HepG2 (cell line): Measurements from ENCODE around the gene TTC16. TPM values are rescaled to one million over a fixed set of nuclear protein-coding genes. Genes with fewer than 3 reads are reported as not detected.

Experiments
- ATAC-seq: fragments of 200-7000 bp; cut with Tn5 transposase; 3 replicates; pipeline ENCODE4 v1.9.1; 2020; ENCODE audit warnings: mild to moderate bottlenecking, moderate library complexity
- BruUV-seq: library from RNA; stranded (reverse); fragments of 400-500 nt; replicated peaks from 2 replicates; lab custom pipeline; 2021; lab: Mats Ljungman, UMichigan
- CTCF ChIA-PET: fragments of 300-600 bp; formaldehyde crosslinking; extraction: SDS; loops from one replicate; lab custom pipeline; 2021; ENCODE audit warnings: low total read pairs, inconsistent platforms, low intra/inter-chr PET ratio; lab: Yijun Ruan, JAX
- POLR2A ChIA-PET: fragments of 350-600 bp; sonication (Branson Sonifier 250); formaldehyde crosslinking; loops from one replicate; lab custom pipeline; 2020; ENCODE audit warnings: antibody characterized with exemption, inconsistent platforms; lab: Yijun Ruan, JAX
- DNase-seq: peaks from one replicate; pipeline ENCODE4 v3.0.0-alpha.2; 2015; ENCODE audit warnings: low spot score
- FAIRE-seq: peaks from 3 replicates; lab custom pipeline; 2011; peaks lifted over from hg19 to GRCh38; lab: Jason Lieb, UNC
- H2AFZ ChIP-seq: one replicate; pipeline ENCODE4 v1.6.1; 2011; ENCODE audit warnings: low read length, inconsistent platforms
- H3K27ac ChIP-seq: fragments of 300-600 bp; 3 replicates; pipeline ENCODE4 v1.8.0; 2011; ENCODE audit warnings: mixed run types, mild to moderate bottlenecking, mixed read lengths, low read length, inconsistent platforms; ENCODE audit not compliant: insufficient read depth; ENCODE audit errors: extremely low read length
- H3K27me3 ChIP-seq, 2 experiments: fragments of 200-600 bp in 1 of 2; 2 replicates in 1 of 2; 3 replicates in 1 of 2; pipeline versions ENCODE4 v1.6.0 to v1.8.0; 2011; ENCODE audit warnings: low read length in 2 of 2, mild to moderate bottlenecking in 2 of 2, moderate library complexity in 2 of 2, inconsistent platforms in 1 of 2; ENCODE audit not compliant: insufficient read depth in 2 of 2, control insufficient read depth in 1 of 2
- H3K36me3 ChIP-seq, 2 experiments: fragments of 200-600 bp in 1 of 2; replicated peaks in 1 of 2; 2 replicates in 1 of 2; 3 replicates in 1 of 2; pipeline versions ENCODE4 v1.5.1 to v1.8.0; 2011; ENCODE audit warnings: low read length in 2 of 2, inconsistent platforms in 1 of 2; ENCODE audit not compliant: insufficient read depth in 2 of 2, control insufficient read depth in 1 of 2
- H3K4me1 ChIP-seq: 2 replicates; pipeline ENCODE4 v1.5.1; 2012; ENCODE audit warnings: low read length, inconsistent platforms; ENCODE audit not compliant: insufficient read depth
- H3K4me2 ChIP-seq: 2 replicates; pipeline ENCODE4 v1.6.0; 2011; ENCODE audit warnings: low read depth, low read length, inconsistent platforms
- H3K4me3 ChIP-seq, 3 experiments: fragments of 200-600 bp in 1 of 3; sonication (generic), shearing (Covaris generic) in 1 of 3; replicated peaks in 1 of 3; 2 replicates each; pipeline ENCODE4 v1.5.1; 2011 to 2016; ENCODE audit warnings: low read length in 3 of 3, inconsistent platforms in 2 of 3, low read depth in 2 of 3, mild to moderate bottlenecking in 2 of 3, control low read depth in 1 of 3, mixed read lengths in 1 of 3; ENCODE audit not compliant: insufficient read depth in 1 of 3
- H3K79me2 ChIP-seq: one replicate; pipeline ENCODE4 v1.6.1; 2011; ENCODE audit warnings: low read length, inconsistent platforms; ENCODE audit not compliant: insufficient read depth
- H3K9ac ChIP-seq: 2 replicates; pipeline ENCODE4 v1.6.0; 2011; ENCODE audit warnings: mild to moderate bottlenecking, low read depth, low read length, inconsistent platforms; ENCODE audit not compliant: insufficient read depth
- H3K9me3 ChIP-seq: 2 replicates; pipeline ENCODE4 v1.5.1; 2012; ENCODE audit warnings: mild to moderate bottlenecking, low read length
- H4K20me1 ChIP-seq: 2 replicates; pipeline ENCODE4 v1.6.0; 2011; ENCODE audit warnings: inconsistent platforms, mild to moderate bottlenecking, low read length, moderate library complexity; ENCODE audit not compliant: insufficient read depth
- HOXA5 ChIP-seq: sonication (generic); formaldehyde crosslinking; IDR thresholded peaks from 2 replicates; pipeline ENCODE4 v1.4.0; 2020; ENCODE audit warnings: missing genetic modification reagents
- ISX ChIP-seq: sonication (generic); formaldehyde crosslinking; conservative IDR thresholded peaks from 2 replicates; pipeline ENCODE4 v1.5.0; 2020; ENCODE audit warnings: missing genetic modification reagents
- PPARG ChIP-seq: conservative IDR thresholded peaks from 2 replicates; pipeline ENCODE4 v1.6.1; 2016; ENCODE audit warnings: missing biosample characterization, missing genetic modification reagents
- RCOR2 ChIP-seq: IDR thresholded peaks from 2 replicates; pipeline ENCODE4 v1.6.1; 2016; ENCODE audit warnings: missing biosample characterization, missing genetic modification reagents
- ZNF143 ChIP-seq: sonication (generic); formaldehyde crosslinking; IDR thresholded peaks from 2 replicates; pipeline ENCODE4 v1.4.0; 2020; ENCODE audit warnings: missing genetic modification reagents
- WGBS: methylation state at CpG from one replicate; pipeline ENCODE4 v1.1.6; 2017; ENCODE audit warnings: low lambda C conversion rate; 5-methylcytosine and 5-hydroxymethylcytosine counted together
- in situ Hi-C: cut with HindIII; loops from 2 replicates; pipeline ENCODE4 v1.10.0; 2017; ENCODE audit warnings: low pct_unique_long_range_greater_than_20kb; ENCODE audit not compliant: extremely low pct_ligation_motif_present
- intact Hi-C: fragments of 100-400 bp; cut with micrococcal nuclease; formaldehyde crosslinking; loops from one replicate; pipeline ENCODE4 v1.10.0; 2022; ENCODE audit not compliant: unreplicated experiment
- polyA plus RNA-seq, 8 experiments: library from polyadenylated mRNA; depleted of rRNA in 3 of 8; stranded (reverse) in 7 of 8; unstranded in 1 of 8; fragments of >200 nt; fragmentation: Illumina TruSeq in 4 of 8; extraction: Trizol in 4 of 8; gene quantifications; 2 replicates each; pipeline versions ENCODE4 v1.2.1 to v1.2.3, GENCODE V29; 2011 to 2016; ENCODE audit warnings: low read depth in 4 of 8, missing spikeins in 1 of 8, mixed read lengths in 1 of 8; ENCODE audit not compliant: insufficient read depth in 1 of 8
- total RNA-seq, 5 experiments: library from RNA; depleted of rRNA; stranded (reverse); fragments of >200 nt; fragmentation: Illumina TruSeq; extraction: Trizol; gene quantifications; 2 replicates each; pipeline ENCODE4 v1.2.3, GENCODE V29; 2016; ENCODE audit warnings: low read depth in 1 of 5
- TF ChIP-seq, protein P1 (sequence below): sonication (generic); formaldehyde crosslinking; IDR thresholded peaks from 2 replicates; pipeline ENCODE4 v1.4.0; 2020; ENCODE audit warnings: missing genetic modification reagents
- TF ChIP-seq, protein P2 (sequence below): IDR thresholded peaks from 2 replicates; pipeline ENCODE4 v1.6.1; 2012; ENCODE audit warnings: low read depth, low read length, improper control_type of control experiment

Gene TTC16
- total and polyA plus RNA-seq, 2 of the 13 experiments (the other 11 are each of a cell fraction or from before 2014, with no cell fraction given), result not detected

DNA sequence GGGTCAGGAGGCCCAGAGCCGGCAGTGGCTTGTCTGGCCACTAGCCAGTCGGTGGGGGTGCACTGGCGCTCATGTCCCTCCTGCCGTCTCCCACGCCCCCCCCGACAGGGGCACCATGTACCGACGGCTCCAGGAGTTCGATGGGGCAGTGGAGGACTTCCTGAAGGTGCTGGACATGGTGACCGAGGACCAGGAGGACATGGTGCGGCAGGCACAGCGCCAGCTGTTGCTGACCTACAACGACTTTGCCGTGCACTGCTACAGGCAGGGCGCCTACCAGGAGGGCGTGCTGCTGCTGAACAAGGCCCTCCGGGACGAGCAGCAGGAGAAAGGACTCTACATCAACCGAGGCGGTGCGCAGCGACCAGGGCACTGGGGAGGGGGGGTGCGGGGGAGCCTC is 8.1 kb downstream of the TTC16 start:
- intact Hi-C loops (loop anchor here (10.0 kb wide), 1 partner anchor 219 kb away; no protein-coding TSS in a partner anchor), in situ Hi-C loops (no loop called here)
- ATAC-seq (peak; percentile 45), DNase-seq (no peak), FAIRE-seq (no peak)
- no peak overlapping the region for H3K4me3 ChIP-seq
- 51% methylated on average over 5 of the region's 23 CpGs for WGBS
- TF ChIP-seq, protein P1, sequence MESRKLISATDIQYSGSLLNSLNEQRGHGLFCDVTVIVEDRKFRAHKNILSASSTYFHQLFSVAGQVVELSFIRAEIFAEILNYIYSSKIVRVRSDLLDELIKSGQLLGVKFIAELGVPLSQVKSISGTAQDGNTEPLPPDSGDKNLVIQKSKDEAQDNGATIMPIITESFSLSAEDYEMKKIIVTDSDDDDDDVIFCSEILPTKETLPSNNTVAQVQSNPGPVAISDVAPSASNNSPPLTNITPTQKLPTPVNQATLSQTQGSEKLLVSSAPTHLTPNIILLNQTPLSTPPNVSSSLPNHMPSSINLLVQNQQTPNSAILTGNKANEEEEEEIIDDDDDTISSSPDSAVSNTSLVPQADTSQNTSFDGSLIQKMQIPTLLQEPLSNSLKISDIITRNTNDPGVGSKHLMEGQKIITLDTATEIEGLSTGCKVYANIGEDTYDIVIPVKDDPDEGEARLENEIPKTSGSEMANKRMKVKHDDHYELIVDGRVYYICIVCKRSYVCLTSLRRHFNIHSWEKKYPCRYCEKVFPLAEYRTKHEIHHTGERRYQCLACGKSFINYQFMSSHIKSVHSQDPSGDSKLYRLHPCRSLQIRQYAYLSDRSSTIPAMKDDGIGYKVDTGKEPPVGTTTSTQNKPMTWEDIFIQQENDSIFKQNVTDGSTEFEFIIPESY (CRISPR knock-in tag), result peak; percentile 40; the same call in 1 of the 2 replicates
- TF ChIP-seq, protein P2, sequence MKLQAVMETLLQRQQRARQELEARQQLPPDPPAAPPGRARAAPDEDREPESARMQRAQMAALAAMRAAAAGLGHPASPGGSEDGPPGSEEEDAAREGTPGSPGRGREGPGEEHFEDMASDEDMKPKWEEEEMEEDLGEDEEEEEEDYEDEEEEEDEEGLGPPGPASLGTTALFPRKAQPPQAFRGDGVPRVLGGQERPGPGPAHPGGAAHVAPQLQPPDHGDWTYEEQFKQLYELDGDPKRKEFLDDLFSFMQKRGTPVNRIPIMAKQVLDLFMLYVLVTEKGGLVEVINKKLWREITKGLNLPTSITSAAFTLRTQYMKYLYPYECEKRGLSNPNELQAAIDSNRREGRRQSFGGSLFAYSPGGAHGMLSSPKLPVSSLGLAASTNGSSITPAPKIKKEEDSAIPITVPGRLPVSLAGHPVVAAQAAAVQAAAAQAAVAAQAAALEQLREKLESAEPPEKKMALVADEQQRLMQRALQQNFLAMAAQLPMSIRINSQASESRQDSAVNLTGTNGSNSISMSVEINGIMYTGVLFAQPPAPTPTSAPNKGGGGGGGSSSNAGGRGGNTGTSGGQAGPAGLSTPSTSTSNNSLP, result no peak
- no peaks in the 10 kb centered on the region for H3K9me3 ChIP-seq
- no peaks in the 10 kb centered on the region for H3K36me3 ChIP-seq
- H4K20me1 ChIP-seq, result no peaks in the 10 kb centered on the region
- BruUV-seq, result no TSS peak
- no peaks in the 10 kb centered on the region for H3K79me2 ChIP-seq
- H3K27ac ChIP-seq, result no peak overlapping the region
- ChIA-PET CTCF (no interaction called here), POLR2A (interaction anchor here (0.7 to 1.4 kb wide), 2 partner anchors 8 to 10 kb away, joined by 3 to 6 read pairs; partner anchors contain the start of genes PTRH1 and TTC16)
- peaks cover 0 to 2% of the 10 kb centered on the region in 2 experiments; a peak in 1 of 5 replicates for H3K27me3 ChIP-seq
- peaks cover 15% of the 10 kb centered on the region for H3K4me1 ChIP-seq
- H3K9ac ChIP-seq, result no peak overlapping the region
- no peak overlapping the region for H3K4me2 ChIP-seq
- H2AFZ ChIP-seq, result no peak overlapping the region

DNA sequence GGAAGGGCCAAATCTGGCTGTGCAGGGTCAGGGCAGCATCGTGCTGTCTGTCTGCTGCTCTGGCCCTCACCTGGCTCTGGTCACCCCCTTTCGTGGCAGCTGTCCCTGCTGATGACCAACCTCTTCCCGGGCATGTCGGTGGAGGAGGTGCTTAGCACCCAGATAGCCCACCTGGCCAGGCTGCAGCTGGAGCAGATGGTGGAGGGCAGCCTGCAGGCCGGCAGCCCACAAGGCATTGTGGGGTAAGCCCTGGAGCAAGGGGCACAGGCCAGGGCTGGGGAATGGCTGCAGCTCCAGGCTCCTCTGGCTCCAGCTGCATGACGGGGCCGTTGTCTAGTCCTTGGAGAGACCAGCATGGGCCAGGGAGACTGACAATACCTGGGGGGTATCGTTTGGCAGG is 11.0 kb downstream of the TTC16 start:
- POLR2A ChIA-PET, result no interaction called here

More for the DNA sequence above, 11.0 kb downstream of the TTC16 start:
- Histone ChIP-seq H3K9me3 (no peaks in the 10 kb centered on the region), H3K27me3 (peaks cover 0 to 2% of the 10 kb centered on the region in 2 experiments; a peak in 1 of 5 replicates), H3K79me2 (no peaks in the 10 kb centered on the region), H2AFZ (no peak overlapping the region), H3K9ac (no peak overlapping the region), H3K4me1 (peaks cover 32% of the 10 kb centered on the region), H3K4me2 (no peak overlapping the region), H3K27ac (no peak overlapping the region), H4K20me1 (no peaks in the 10 kb centered on the region), H3K36me3 (no peaks in the 10 kb centered on the region), H3K4me3 (no peak overlapping the region)
- intact Hi-C loops, result loop anchor here (10.0 kb wide), 1 partner anchor 222 kb away; no protein-coding TSS in a partner anchor
- no peak for DNase-seq
- TF ChIP-seq PPARG (CRISPR knock-in tag) (no peak), ISX (CRISPR knock-in tag) (no peak), HOXA5 (CRISPR knock-in tag) (no peak), RCOR2 (CRISPR knock-in tag) (no peak), ZNF143 (CRISPR knock-in tag) (no peak)
- no TSS peak for BruUV-seq
- WGBS, result 23% methylated on average over 3 of the region's 8 CpGs
- ATAC-seq, result no peak
- CTCF ChIA-PET, result no interaction called here
- FAIRE-seq, result no peak
- in situ Hi-C loops, result no loop called here
